WERI-Rb-1 (cell line): ENCODE results near the gene NCKAP5L.

Experiments
- DNase-seq: peaks from one replicate; pipeline ENCODE4 v3.0.0-alpha.2; 2020
- H3K27ac ChIP-seq: fragments of 250-450 bp; sonication (Bioruptor Pico); 2 replicates; pipeline ENCODE4 v1.5.1; 2020; ENCODE audit warnings: mild to moderate bottlenecking, moderate library complexity
- H3K27me3 ChIP-seq: fragments of 250-450 bp; sonication (Bioruptor Pico); 2 replicates; pipeline ENCODE4 v1.5.1; 2021; ENCODE audit warnings: mild to moderate bottlenecking, low read depth, moderate library complexity; ENCODE audit not compliant: insufficient read depth, severe bottlenecking
- H3K36me3 ChIP-seq: fragments of 250-450 bp; sonication (Bioruptor Pico); 2 replicates; pipeline ENCODE4 v1.5.1; 2020; ENCODE audit warnings: mild to moderate bottlenecking, moderate library complexity
- H3K4me3 ChIP-seq: 2 replicates; pipeline ENCODE4 v1.5.1; 2011; ENCODE audit warnings: low read depth, mild to moderate bottlenecking, control low read depth, low read length
- H3K9me3 ChIP-seq: fragments of 250-450 bp; sonication (Bioruptor Pico); 2 replicates; pipeline ENCODE4 v1.5.1; 2021; ENCODE audit warnings: mild to moderate bottlenecking, moderate library complexity; ENCODE audit not compliant: severe bottlenecking
- TF ChIP-seq, protein P1 (sequence below): IDR thresholded peaks from 2 replicates; pipeline ENCODE4 v1.5.1; 2011; ENCODE audit warnings: low read depth, mild to moderate bottlenecking, control low read depth, inconsistent platforms, low read length

Gene NCKAP5L

DNA sequence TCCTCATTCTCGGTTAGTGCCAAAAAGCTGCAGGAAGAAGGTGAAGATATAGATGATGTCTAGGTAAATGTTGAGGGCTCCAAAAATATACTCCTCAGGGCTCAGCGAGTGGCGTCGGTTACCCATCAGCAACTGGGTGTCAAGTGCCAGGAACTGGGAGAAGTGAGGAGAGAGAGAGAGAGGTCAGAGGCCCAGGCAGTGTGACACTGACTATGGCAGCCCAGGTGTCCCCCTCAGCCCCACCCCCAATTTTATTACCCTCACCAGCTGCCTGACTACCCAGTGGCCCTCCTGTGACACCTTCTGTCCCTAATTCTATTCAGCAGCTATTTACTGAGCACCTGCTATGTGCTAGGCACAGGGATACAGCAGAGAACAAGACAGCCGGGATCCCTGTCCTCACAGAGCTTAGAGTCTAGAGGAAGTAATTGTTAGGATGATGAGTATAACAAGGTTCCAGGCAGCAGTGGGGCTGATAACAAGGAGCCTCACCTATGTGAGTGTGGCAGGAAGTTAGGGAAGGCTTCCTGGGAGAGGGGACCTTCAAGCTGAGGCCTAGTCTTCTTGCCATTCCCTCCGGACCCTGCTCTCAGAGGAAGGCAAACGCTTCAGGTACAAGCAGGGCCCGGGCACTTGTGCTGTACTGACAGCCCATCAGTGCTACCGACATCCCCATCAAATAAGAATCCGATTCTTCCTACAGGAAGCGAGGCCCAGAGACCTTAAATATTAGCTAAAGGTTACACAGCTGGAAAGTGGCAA is 42.5 kb upstream of the NCKAP5L start:
- H3K9me3 ChIP-seq = no peaks in the 10 kb centered on the region

DNA sequence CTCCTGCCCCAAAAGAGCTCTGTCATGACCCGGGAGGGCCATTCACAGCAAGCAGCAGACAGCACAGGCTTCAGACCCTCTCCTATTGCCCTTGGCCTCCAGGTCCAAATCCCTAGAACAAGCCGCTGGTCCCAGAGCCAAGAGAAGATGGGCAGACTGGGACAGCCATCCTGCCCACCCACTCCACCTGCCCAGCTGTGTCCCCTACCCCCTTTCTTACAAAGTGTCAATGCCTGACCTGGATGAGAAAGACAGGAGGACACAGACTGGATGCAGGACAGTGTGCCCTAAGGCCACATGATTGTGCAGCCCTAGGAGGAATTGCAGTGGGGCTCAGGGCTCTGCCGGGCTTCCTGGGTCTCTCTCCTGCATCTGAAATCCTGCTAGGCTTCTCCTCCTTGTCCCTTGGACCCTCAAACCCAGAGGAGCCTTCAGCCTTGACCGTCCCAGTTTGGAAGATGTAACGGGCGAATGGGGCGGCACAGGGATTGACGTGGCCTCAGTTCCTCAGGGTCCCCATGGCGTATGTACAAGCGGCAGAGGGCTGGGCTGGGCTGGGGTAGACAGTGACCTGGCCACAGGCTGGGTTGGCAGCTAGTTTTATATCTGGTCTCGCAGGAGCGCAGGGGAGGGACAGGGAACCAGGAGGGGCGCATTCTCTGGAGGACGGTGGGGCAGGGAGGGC is 41.7 kb upstream of the NCKAP5L start:
- no peaks in the 10 kb centered on the region for H3K27me3 ChIP-seq
- TF ChIP-seq, protein P1, sequence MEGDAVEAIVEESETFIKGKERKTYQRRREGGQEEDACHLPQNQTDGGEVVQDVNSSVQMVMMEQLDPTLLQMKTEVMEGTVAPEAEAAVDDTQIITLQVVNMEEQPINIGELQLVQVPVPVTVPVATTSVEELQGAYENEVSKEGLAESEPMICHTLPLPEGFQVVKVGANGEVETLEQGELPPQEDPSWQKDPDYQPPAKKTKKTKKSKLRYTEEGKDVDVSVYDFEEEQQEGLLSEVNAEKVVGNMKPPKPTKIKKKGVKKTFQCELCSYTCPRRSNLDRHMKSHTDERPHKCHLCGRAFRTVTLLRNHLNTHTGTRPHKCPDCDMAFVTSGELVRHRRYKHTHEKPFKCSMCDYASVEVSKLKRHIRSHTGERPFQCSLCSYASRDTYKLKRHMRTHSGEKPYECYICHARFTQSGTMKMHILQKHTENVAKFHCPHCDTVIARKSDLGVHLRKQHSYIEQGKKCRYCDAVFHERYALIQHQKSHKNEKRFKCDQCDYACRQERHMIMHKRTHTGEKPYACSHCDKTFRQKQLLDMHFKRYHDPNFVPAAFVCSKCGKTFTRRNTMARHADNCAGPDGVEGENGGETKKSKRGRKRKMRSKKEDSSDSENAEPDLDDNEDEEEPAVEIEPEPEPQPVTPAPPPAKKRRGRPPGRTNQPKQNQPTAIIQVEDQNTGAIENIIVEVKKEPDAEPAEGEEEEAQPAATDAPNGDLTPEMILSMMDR = no peak
- no peak overlapping the region for H3K27ac ChIP-seq
- no peak for DNase-seq
- H3K36me3 ChIP-seq = no peaks in the 10 kb centered on the region
- H3K9me3 ChIP-seq = no peaks in the 10 kb centered on the region
- H3K4me3 ChIP-seq = no peak overlapping the region

More for the DNA sequence above, 42.5 kb upstream of the NCKAP5L start:
- Histone ChIP-seq H3K27ac (no peak overlapping the region), H3K4me3 (no peak overlapping the region), H3K36me3 (no peaks in the 10 kb centered on the region), H3K27me3 (no peaks in the 10 kb centered on the region)
- TF ChIP-seq, protein P1 = no peak
- DNase-seq = no peak

DNA sequence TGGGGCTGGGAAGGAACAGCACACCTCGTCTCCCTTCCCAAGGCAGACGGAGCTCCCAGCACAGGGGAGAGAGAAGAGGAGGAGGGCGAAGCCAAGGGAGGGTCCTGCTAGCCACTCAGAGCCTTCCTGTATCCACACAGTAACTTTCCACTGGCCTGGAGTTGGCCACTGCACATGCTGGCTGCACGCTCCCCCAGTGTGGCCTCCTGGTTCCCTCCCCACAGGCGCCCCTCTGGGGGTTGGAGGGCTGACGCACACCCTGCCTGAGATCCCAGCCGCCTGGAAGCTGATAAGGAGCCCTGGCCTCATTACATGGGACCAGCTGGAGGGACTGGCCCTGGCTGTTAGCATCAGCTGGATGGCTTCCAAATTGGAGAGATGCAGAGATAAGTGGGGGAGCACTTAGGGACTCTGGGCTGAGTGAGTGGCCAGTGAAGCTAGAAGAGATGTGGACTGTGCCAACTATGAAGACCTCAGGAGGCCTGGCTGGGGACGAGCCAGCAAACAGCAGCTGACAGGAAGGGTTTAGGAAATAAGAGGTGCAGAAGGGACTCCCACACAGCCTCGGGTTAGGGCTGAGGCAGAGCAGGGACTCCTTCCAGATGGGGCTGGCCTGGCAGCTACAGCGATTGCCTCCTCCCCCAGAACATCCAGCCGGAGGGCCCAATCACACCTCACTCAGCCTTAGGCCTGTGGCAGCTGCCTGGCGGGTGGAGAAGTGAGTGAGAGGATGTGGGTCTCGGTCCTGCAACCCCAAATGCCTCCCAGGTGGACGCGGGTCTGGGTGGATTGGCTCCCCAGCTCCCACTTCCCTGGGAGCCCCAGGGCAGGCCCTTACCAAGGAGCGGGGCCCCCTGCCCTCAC is 41.0 kb upstream of the NCKAP5L start:
- H3K27ac ChIP-seq = no peak overlapping the region
- H3K9me3 ChIP-seq = no peaks in the 10 kb centered on the region
- peak; percentile 35 for DNase-seq
- no peak overlapping the region for H3K4me3 ChIP-seq
- TF ChIP-seq, protein P1 = no peak
- no peaks in the 10 kb centered on the region for H3K36me3 ChIP-seq
- no peaks in the 10 kb centered on the region for H3K27me3 ChIP-seq

DNA sequence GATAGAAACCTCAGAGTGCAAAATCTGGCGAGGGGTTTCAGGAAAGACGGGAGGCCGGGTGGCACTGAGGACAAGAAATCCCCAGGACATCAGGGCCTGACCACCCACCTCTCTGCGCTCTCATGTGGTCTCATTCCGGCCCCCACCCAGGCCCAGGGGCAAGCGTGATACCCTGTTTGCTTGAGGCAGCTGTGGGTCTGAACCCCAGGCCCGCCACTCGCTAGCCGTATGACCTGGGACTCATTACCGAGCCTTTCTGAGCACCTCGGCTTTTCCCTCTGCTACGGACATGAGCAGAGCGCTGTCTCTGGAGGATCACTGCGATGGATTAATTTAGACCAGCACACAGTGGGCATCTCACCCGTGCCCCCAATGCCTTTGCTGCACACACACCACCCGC is 40.2 kb upstream of the NCKAP5L start:
- no peak overlapping the region for H3K4me3 ChIP-seq
- H3K27ac ChIP-seq = no peak overlapping the region
- no peaks in the 10 kb centered on the region for H3K36me3 ChIP-seq
- no peak for DNase-seq
- TF ChIP-seq, protein P1 = no peak
- H3K27me3 ChIP-seq = no peaks in the 10 kb centered on the region
- no peaks in the 10 kb centered on the region for H3K9me3 ChIP-seq

DNA sequence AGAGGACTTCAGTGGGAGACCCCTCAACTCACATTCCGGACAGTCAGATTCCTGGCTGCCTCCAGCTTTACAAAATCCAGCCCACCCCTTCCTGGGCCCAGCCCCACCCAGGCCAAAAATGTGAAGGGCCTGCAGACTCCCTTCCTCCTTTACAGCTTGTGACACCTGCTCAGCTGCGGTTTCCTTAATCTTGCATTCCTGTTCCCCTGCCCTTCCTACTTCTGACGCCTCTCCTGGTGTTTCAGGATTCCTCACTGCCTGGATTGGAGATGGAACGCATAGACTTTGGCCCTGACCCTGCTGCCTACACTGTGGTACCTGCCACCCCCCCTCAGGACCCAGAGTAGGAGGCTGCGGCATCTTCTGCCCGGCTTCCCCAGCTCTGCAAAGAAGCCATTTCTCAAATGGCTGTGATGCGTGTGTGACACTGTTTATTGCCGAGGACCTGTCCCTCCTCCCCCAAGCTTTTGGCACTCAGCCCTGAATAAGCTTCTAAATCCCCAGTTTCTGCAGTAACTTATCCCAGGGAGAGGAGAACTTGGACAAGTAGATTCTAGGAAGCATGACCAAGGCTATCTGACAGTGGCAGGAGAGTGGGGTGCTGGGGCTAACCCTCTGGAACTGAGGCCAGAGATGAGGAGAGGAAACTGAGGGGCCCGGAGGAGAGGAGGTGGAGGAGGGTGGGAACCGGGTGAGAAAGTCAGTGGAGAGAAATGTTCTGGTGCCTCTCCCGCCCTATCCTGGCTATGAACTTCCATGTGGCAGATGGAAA is 39.5 kb upstream of the NCKAP5L start:
- peak; percentile 29 for DNase-seq
- TF ChIP-seq, protein P1 = no peak
- no peaks in the 10 kb centered on the region for H3K9me3 ChIP-seq
- no peaks in the 10 kb centered on the region for H3K27me3 ChIP-seq
- no peak overlapping the region for H3K27ac ChIP-seq
- no peaks in the 10 kb centered on the region for H3K36me3 ChIP-seq
- no peak overlapping the region for H3K4me3 ChIP-seq
